Measurements from ENCODE around the gene MBD2. TPM values are rescaled to one million over a fixed set of nuclear protein-coding genes. Genes with fewer than 3 reads are reported as not detected.

Gene MBD2
- total and polyA plus RNA-seq, 2 donors (not counting 1 experiment from before 2014, with no cell fraction given) = 53.0 to 134 TPM

DNA sequence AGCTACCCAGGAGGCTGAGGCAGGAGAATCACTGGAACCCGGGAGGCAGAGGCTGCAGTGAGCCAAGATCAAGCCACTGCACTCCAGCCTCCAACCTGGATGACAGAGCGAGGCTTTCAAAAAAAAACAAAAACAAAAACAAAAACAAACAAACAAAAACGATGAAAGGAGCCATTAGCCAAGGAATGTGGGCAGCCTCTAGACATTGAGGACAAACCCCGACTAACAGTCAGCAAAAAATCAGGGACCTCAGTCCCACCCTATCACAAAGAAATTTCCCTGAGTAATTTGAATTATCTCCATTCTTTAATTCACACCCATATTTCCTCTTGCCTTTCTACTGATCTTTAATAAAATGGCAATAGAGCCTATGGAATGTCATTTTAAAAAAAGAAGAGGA lies 75.8 kb downstream of the MBD2 start:
- no peaks in the 10 kb centered on the region for H3K4me1 Mint-ChIP-seq
- Histone ChIP-seq H3K9me3 (ENCODE audit: control extremely low read depth in 1 of 3, control insufficient read depth in 2 of 3, insufficient read depth in 1 of 3, low read length in 2 of 3) (peaks cover 0 to 3% (median 2%) of the 10 kb centered on the region in 3 donors), H3K27ac (ENCODE audit: low read length in 2 of 2) (no peak overlapping the region), H3K9ac (ENCODE audit: low read length) (no peak overlapping the region), H3K36me3 (replicated peaks in 1 of 2; ENCODE audit: control extremely low read depth in 1 of 2, control insufficient read depth in 1 of 2, extremely low read depth in 1 of 2, insufficient read depth in 2 of 2, low read length in 1 of 2) (peaks cover 3 to 11% of the 10 kb centered on the region in 2 experiments), H2AFZ (ENCODE audit: insufficient read depth, low read depth, low read length, poor library complexity, severe bottlenecking) (no peak overlapping the region), H3K79me2 (ENCODE audit: control insufficient read depth, insufficient read depth, low read length) (no peaks in the 10 kb centered on the region), H3K4me2 (replicated peaks; ENCODE audit: low read depth, low read length, poor library complexity, severe bottlenecking) (no peak overlapping the region), H3K4me1 (ENCODE audit: control insufficient read depth in 2 of 2, insufficient read depth in 2 of 2, low read length in 2 of 2) (no peaks in the 10 kb centered on the region), H4K20me1 (ENCODE audit: control insufficient read depth, insufficient read depth, low read length, poor library complexity, severe bottlenecking) (no peaks in the 10 kb centered on the region), H3K4me3 (ENCODE audit: control extremely low read depth in 1 of 5, extremely low read depth in 1 of 5, insufficient read depth in 1 of 5, low read depth in 2 of 5, low read length in 4 of 5) (no peak overlapping the region), H3K27me3 (replicated peaks in 1 of 4; ENCODE audit: control extremely low read depth in 1 of 4, control insufficient read depth in 3 of 4, insufficient read depth in 4 of 4, low read length in 3 of 4) (no peaks in the 10 kb centered on the region)
- no peak overlapping the region for H3K4me3 Mint-ChIP-seq
- ChIA-PET CTCF (no interaction called here), POLR2A (no interaction called here)
- intact Hi-C loops (cut with micrococcal nuclease) = no loop called here
- no peaks in the 10 kb centered on the region for H3K27me3 Mint-ChIP-seq
- DNase-seq = no peak
- H3K9me3 Mint-ChIP-seq (ENCODE audit: insufficient read depth) = peaks cover under 1% of the 10 kb centered on the region
- TF ChIP-seq, protein P1, sequence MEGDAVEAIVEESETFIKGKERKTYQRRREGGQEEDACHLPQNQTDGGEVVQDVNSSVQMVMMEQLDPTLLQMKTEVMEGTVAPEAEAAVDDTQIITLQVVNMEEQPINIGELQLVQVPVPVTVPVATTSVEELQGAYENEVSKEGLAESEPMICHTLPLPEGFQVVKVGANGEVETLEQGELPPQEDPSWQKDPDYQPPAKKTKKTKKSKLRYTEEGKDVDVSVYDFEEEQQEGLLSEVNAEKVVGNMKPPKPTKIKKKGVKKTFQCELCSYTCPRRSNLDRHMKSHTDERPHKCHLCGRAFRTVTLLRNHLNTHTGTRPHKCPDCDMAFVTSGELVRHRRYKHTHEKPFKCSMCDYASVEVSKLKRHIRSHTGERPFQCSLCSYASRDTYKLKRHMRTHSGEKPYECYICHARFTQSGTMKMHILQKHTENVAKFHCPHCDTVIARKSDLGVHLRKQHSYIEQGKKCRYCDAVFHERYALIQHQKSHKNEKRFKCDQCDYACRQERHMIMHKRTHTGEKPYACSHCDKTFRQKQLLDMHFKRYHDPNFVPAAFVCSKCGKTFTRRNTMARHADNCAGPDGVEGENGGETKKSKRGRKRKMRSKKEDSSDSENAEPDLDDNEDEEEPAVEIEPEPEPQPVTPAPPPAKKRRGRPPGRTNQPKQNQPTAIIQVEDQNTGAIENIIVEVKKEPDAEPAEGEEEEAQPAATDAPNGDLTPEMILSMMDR (IDR thresholded peaks at IDR 0.05) = no peak
- TF ChIP-seq EZH2 (IDR thresholded peaks at IDR 0.05; ENCODE audit: borderline replicate concordance, insufficient read depth, low read depth, low read length, poor library complexity, severe bottlenecking) = no peak
- ATAC-seq (ENCODE audit: low read depth) = no peak
- no peak overlapping the region for H3K27ac Mint-ChIP-seq
- 88% methylated on average over 4 of the region's 4 CpGs for WGBS (ENCODE audit: insufficient coverage)

DNA sequence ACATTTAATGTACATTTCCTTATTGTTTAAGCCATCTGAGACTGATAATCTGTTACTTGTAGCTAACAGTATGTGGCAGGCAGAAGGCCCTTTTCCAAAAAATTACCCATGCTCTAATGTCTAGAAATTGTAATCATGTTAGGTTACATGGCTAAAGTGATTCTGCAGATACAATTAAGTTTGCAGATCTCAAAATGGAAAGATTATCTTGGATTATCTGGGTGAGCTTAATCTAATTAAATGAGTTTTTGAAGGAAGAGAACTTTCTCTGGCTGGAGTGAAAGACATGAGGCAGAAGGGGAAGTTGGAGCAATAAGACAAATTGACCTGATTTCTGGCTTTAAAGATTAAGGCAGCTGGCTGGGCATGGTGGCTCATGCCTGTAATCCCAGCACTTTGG lies 76.3 kb downstream of the MBD2 start:
- Histone ChIP-seq H3K4me3 (ENCODE audit: control extremely low read depth in 1 of 5, extremely low read depth in 1 of 5, insufficient read depth in 1 of 5, low read depth in 2 of 5, low read length in 4 of 5) (no peak overlapping the region), H3K27ac (ENCODE audit: low read length in 2 of 2) (no peak overlapping the region), H3K9me3 (ENCODE audit: control extremely low read depth in 1 of 3, control insufficient read depth in 2 of 3, insufficient read depth in 1 of 3, low read length in 2 of 3) (peaks cover 0 to 3% (median 2%) of the 10 kb centered on the region in 3 donors), H3K36me3 (replicated peaks in 1 of 2; ENCODE audit: control extremely low read depth in 1 of 2, control insufficient read depth in 1 of 2, extremely low read depth in 1 of 2, insufficient read depth in 2 of 2, low read length in 1 of 2) (peaks cover 0 to 6% of the 10 kb centered on the region in 2 experiments), H3K79me2 (ENCODE audit: control insufficient read depth, insufficient read depth, low read length) (no peaks in the 10 kb centered on the region), H3K9ac (ENCODE audit: low read length) (no peak overlapping the region), H3K27me3 (replicated peaks in 1 of 4; ENCODE audit: control extremely low read depth in 1 of 4, control insufficient read depth in 3 of 4, insufficient read depth in 4 of 4, low read length in 3 of 4) (no peaks in the 10 kb centered on the region), H4K20me1 (ENCODE audit: control insufficient read depth, insufficient read depth, low read length, poor library complexity, severe bottlenecking) (no peaks in the 10 kb centered on the region), H3K4me1 (ENCODE audit: control insufficient read depth in 2 of 2, insufficient read depth in 2 of 2, low read length in 2 of 2) (no peaks in the 10 kb centered on the region), H2AFZ (ENCODE audit: insufficient read depth, low read depth, low read length, poor library complexity, severe bottlenecking) (no peak overlapping the region), H3K4me2 (replicated peaks; ENCODE audit: low read depth, low read length, poor library complexity, severe bottlenecking) (no peak overlapping the region)
- Mint-ChIP-seq H3K27ac (no peak overlapping the region), H3K9me3 (ENCODE audit: insufficient read depth) (peaks cover 5% of the 10 kb centered on the region), H3K4me1 (no peaks in the 10 kb centered on the region), H3K4me3 (no peak overlapping the region), H3K27me3 (no peaks in the 10 kb centered on the region)
- CTCF ChIA-PET = no interaction called here
- DNase-seq = no peak
- POLR2A ChIA-PET = no interaction called here
- ATAC-seq (ENCODE audit: low read depth) = no peak
- TF ChIP-seq EZH2 (IDR thresholded peaks at IDR 0.05; ENCODE audit: borderline replicate concordance, insufficient read depth, low read depth, low read length, poor library complexity, severe bottlenecking) = no peak
- TF ChIP-seq, protein P1 (IDR thresholded peaks at IDR 0.05) = no peak
- intact Hi-C loops (cut with micrococcal nuclease) = no loop called here
